Common myeloid progenitor, CD34-positive (primary cell): ENCODE measurements around the gene AP2B1.

Experiments used
- CTCF ChIA-PET: fragments of 350-600 bp; sonication (Branson Sonifier 250); formaldehyde crosslinking; loops from one replicate; lab custom pipeline; 2021; ENCODE audit warnings: antibody characterized with exemption; lab: Charles Lee
- POLR2A ChIA-PET: fragments of 350-600 bp; sonication (Branson Sonifier 250); formaldehyde crosslinking; loops from one replicate; lab custom pipeline; 2021; ENCODE audit warnings: antibody characterized with exemption; lab: Charles Lee
- DNase-seq, 3 donors: peaks; one replicate each; pipeline versions ENCODE4 v3.0.0 to v3.0.0-alpha.2; 2013
- H3K27ac ChIP-seq, 2 experiments: 1 replicate in 1 of 2; 2 replicates in 1 of 2; pipeline ENCODE4 v1.7.0; 2013; ENCODE audit warnings: inconsistent platforms in 2 of 2, low read length in 2 of 2, mild to moderate bottlenecking in 2 of 2, low read depth in 1 of 2, moderate library complexity in 1 of 2; ENCODE audit not compliant: severe bottlenecking in 2 of 2, insufficient read depth in 1 of 2, poor library complexity in 1 of 2
- H3K27me3 ChIP-seq, 5 experiments: replicated peaks in 2 of 5; 1 replicate in 3 of 5; 2 replicates in 2 of 5; pipeline versions ENCODE4 v1.6.1 to v1.7.0; 2013; ENCODE audit warnings: low read length in 4 of 5, mild to moderate bottlenecking in 2 of 5, moderate library complexity in 2 of 5, inconsistent platforms in 1 of 5; ENCODE audit not compliant: insufficient read depth in 5 of 5, control insufficient read depth in 4 of 5
- H3K36me3 ChIP-seq, 4 experiments: 1 replicate in 2 of 4; 2 replicates in 2 of 4; pipeline versions ENCODE4 v1.6.1 to v1.7.0; 2013; ENCODE audit warnings: low read length in 3 of 4, control low read depth in 1 of 4, mild to moderate bottlenecking in 1 of 4; ENCODE audit not compliant: control insufficient read depth in 4 of 4, insufficient read depth in 4 of 4
- H3K4me1 ChIP-seq, 4 experiments: 1 replicate in 3 of 4; 2 replicates in 1 of 4; pipeline versions ENCODE4 v1.6.1 to v1.7.1; 2013; ENCODE audit warnings: low read length in 3 of 4, mild to moderate bottlenecking in 3 of 4, control low read depth in 1 of 4, inconsistent platforms in 1 of 4, moderate library complexity in 1 of 4; ENCODE audit not compliant: control insufficient read depth in 4 of 4, insufficient read depth in 4 of 4; ENCODE audit errors: control extremely low read depth in 1 of 4
- H3K4me3 ChIP-seq, 7 experiments: 1 replicate in 4 of 7; 2 replicates in 3 of 7; pipeline versions ENCODE4 v1.5.1 to v1.7.0; 2013; ENCODE audit warnings: mild to moderate bottlenecking in 7 of 7, low read length in 6 of 7, moderate library complexity in 6 of 7, inconsistent platforms in 2 of 7, low read depth in 2 of 7, control low read depth in 1 of 7; ENCODE audit not compliant: insufficient read depth in 4 of 7, control insufficient read depth in 1 of 7; ENCODE audit errors: extremely low read depth in 1 of 7
- H3K9me3 ChIP-seq, 5 experiments: 1 replicate in 4 of 5; 2 replicates in 1 of 5; pipeline versions ENCODE4 v1.6.1 to v1.7.1; 2013; ENCODE audit warnings: low read length in 4 of 5, mild to moderate bottlenecking in 2 of 5, inconsistent platforms in 1 of 5, low read depth in 1 of 5, moderate library complexity in 1 of 5; ENCODE audit not compliant: control insufficient read depth in 4 of 5, insufficient read depth in 2 of 5; ENCODE audit errors: control extremely low read depth in 1 of 5
- WGBS: methylation state at CpG from one replicate; pipeline ENCODE4 v1.1.5; 2013; ENCODE audit not compliant: insufficient coverage; 5-methylcytosine and 5-hydroxymethylcytosine counted together

Gene AP2B1

GRCh38 chr17:35740216-35740615, 153.1 kb downstream of the AP2B1 start:
- DNase-seq = no peak

DNA sequence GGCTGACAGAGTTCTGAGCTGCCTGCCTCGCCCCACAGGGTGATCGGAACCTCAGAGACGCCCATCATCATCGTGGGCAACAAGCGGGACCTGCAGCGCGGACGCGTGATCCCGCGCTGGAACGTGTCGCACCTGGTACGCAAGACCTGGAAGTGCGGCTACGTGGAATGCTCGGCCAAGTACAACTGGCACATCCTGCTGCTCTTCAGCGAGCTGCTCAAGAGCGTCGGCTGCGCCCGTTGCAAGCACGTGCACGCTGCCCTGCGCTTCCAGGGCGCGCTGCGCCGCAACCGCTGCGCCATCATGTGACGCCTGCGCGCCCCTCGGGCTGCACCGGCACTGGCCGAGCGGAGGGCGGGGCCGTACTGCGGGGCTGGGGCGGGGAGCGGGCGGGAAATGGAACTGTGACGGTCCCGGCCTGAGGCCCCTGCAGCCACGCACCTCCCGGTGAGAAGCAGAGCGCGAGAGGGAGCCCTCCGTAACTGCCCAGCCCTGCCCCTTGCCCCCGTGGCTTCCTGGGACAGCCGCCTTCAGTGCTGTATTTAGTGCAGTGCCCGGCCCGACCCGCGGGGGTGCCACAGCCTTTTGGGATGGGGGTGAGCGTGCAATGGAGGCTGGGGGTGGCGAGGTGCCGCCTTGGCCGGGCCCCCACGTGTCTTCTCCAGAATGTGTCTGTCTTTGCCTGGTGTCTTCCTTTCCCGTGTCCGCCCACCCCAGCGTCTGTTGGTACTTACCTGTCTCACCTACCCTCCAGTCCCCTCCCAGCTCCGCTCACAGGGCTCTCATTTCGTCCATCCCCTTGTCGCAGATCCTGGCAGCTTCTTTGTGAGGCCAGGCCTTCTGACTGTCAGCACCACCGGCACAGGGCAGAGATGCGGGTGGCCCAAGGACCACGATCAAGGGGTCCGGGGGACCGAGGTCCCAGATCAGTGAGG, 154.1 kb downstream of the AP2B1 start:
- 22% methylated on average over 66 of the region's 73 CpGs for WGBS
- CTCF ChIA-PET = interaction anchor here (1.2 to 2.0 kb wide), 3 partner anchors 127 to 199 kb away, joined by 3 to 7 read pairs (median 3); no protein-coding TSS in a partner anchor
- Histone ChIP-seq H3K36me3 (no peaks in the 10 kb centered on the region), H3K27me3 (peaks cover 0 to 37% (median 9%) of the 10 kb centered on the region in 5 experiments), H3K27ac (no peak overlapping the region), H3K9me3 (peaks cover 0 to 5% (median 3%) of the 10 kb centered on the region in 5 experiments), H3K4me3 (peak overlapping the region in 4 of 7 experiments; percentile 48 to 60 (median 48)), H3K4me1 (peaks cover 0 to 10% (median 9%) of the 10 kb centered on the region in 4 experiments)
- peak; percentile 36 to 72 (median 65) for DNase-seq
- POLR2A ChIA-PET = no interaction called here

More at GRCh38 chr17:35740216-35740615, 153.1 kb downstream of the AP2B1 start:
- Histone ChIP-seq H3K4me3 (no peak overlapping the region), H3K36me3 (no peaks in the 10 kb centered on the region), H3K27ac (no peak overlapping the region), H3K27me3 (peaks cover 0 to 37% (median 9%) of the 10 kb centered on the region in 5 experiments), H3K4me1 (peaks cover 0 to 10% (median 9%) of the 10 kb centered on the region in 4 experiments), H3K9me3 (peaks cover 0 to 5% (median 3%) of the 10 kb centered on the region in 5 experiments)
- ChIA-PET POLR2A (interaction anchor here (0.7 kb wide), 1 partner anchor 17 kb away, joined by 3 read pairs; no protein-coding TSS in a partner anchor), CTCF (interaction anchor here (1.5 to 4.9 kb wide), 5 partner anchors 9 to 198 kb away, joined by 3 to 18 read pairs (median 7); no protein-coding TSS in a partner anchor)
- WGBS = 97% methylated on average over 6 of the region's 7 CpGs

GRCh38 chr17:35742496-35742895, 155.4 kb downstream of the AP2B1 start:
- Histone ChIP-seq H3K9me3 (peaks cover 0 to 5% (median 3%) of the 10 kb centered on the region in 5 experiments), H3K27ac (no peak overlapping the region), H3K4me3 (no peak overlapping the region), H3K27me3 (peaks cover 0 to 37% (median 9%) of the 10 kb centered on the region in 5 experiments), H3K4me1 (peaks cover 0 to 12% (median 10%) of the 10 kb centered on the region in 4 experiments), H3K36me3 (no peaks in the 10 kb centered on the region)
- POLR2A ChIA-PET = no interaction called here
- CTCF ChIA-PET = no interaction called here
- no peak for DNase-seq
- 83% methylated on average over 1 of the region's 7 CpGs for WGBS

GRCh38 chr17:35742896-35743477, 155.9 kb downstream of the AP2B1 start:
- H3K9me3 ChIP-seq = peaks cover 0 to 5% (median 3%) of the 10 kb centered on the region in 5 experiments
- CTCF ChIA-PET = interaction anchor here (0.9 to 8.5 kb wide), 5 partner anchors 13 to 134 kb away, joined by 3 to 131 read pairs (median 5); no protein-coding TSS in a partner anchor
- peaks cover 0 to 17% (median 15%) of the 10 kb centered on the region in 4 experiments for H3K4me1 ChIP-seq
- H3K36me3 ChIP-seq = no peaks in the 10 kb centered on the region
- no peak overlapping the region for H3K4me3 ChIP-seq
- 84% methylated on average over 6 of the region's 7 CpGs for WGBS
- no peak for DNase-seq
- H3K27me3 ChIP-seq = peaks cover 0 to 37% (median 9%) of the 10 kb centered on the region in 5 experiments
- no peak overlapping the region for H3K27ac ChIP-seq
- POLR2A ChIA-PET = no interaction called here

DNA sequence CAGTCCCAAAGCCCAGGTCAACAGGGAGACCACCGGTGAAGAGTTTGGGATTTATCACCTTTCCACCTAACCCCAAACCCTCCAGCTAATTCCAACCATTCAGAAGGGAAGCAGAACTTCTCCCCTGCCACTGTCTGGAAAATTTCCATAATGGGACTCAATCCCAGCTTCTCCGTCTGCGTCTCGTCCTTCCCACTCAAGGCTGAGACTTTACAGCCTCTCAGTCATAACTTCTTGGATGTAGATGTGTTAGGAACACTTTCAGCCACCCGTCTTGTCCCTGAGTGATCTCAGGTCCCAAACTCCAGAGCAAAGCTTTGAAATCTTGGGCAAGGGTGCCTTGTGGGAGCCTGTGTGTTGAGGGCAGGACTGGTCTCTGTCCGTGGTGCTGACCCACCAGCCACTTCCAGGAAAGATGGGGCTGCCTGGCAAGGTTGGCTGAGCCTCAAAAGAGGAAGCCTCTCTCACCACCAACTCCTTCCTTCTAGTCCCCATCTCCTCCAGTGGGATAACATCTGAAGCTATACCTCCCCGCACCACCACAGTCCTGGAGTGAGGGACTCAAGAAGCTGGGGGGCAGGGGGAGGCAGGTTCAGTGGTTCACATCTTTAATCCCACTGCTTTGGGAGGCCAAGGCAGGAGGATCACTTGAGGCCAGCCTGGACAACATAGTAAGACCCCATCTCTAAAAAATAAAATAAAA, 156.7 kb downstream of the AP2B1 start:
- peaks cover 0 to 37% (median 9%) of the 10 kb centered on the region in 5 experiments for H3K27me3 ChIP-seq
- 68% methylated on average over 5 of the region's 7 CpGs for WGBS
- POLR2A ChIA-PET = no interaction called here

GRCh38 chr17:35744830-35745229, 157.7 kb downstream of the AP2B1 start:
- WGBS = 95% methylated on average over 7 of the region's 8 CpGs
- CTCF ChIA-PET = interaction anchor here (0.9 to 8.5 kb wide), 5 partner anchors 12 to 131 kb away, joined by 3 to 131 read pairs (median 8); no protein-coding TSS in a partner anchor

More for the DNA sequence above, 156.7 kb downstream of the AP2B1 start:
- H3K4me1 ChIP-seq = peaks cover 0 to 25% (median 23%) of the 10 kb centered on the region in 4 experiments
- peak; percentile 50 to 75 (median 75) for DNase-seq
- H3K9me3 ChIP-seq = peaks cover 0 to 5% (median 3%) of the 10 kb centered on the region in 5 experiments
- CTCF ChIA-PET = interaction anchor here (0.7 to 8.5 kb wide), 9 partner anchors 13 to 197 kb away, joined by 3 to 131 read pairs (median 3); no protein-coding TSS in a partner anchor
- H3K4me3 ChIP-seq = no peak overlapping the region
- H3K36me3 ChIP-seq = no peaks in the 10 kb centered on the region
- H3K27ac ChIP-seq = no peak overlapping the region

More at GRCh38 chr17:35744830-35745229, 157.7 kb downstream of the AP2B1 start:
- DNase-seq = no peak
- H3K27ac ChIP-seq = no peak overlapping the region
- H3K4me1 ChIP-seq = peaks cover 0 to 36% (median 29%) of the 10 kb centered on the region in 4 experiments
- peaks cover 0 to 5% (median 3%) of the 10 kb centered on the region in 5 experiments for H3K9me3 ChIP-seq
- H3K4me3 ChIP-seq = no peak overlapping the region
- H3K36me3 ChIP-seq = no peaks in the 10 kb centered on the region
- peaks cover 0 to 37% (median 9%) of the 10 kb centered on the region in 5 experiments for H3K27me3 ChIP-seq
- POLR2A ChIA-PET = interaction anchor here (0.6 kb wide), 1 partner anchor 142 kb away, joined by 3 read pairs; no protein-coding TSS in a partner anchor
